Measurements from ENCODE around the gene SRC. TPM values are rescaled to one million over a fixed set of nuclear protein-coding genes. Genes with fewer than 3 reads are reported as not detected.

Gene SRC
- total RNA-seq, 1 donor from 2014 or later: 4.2 TPM

DNA sequence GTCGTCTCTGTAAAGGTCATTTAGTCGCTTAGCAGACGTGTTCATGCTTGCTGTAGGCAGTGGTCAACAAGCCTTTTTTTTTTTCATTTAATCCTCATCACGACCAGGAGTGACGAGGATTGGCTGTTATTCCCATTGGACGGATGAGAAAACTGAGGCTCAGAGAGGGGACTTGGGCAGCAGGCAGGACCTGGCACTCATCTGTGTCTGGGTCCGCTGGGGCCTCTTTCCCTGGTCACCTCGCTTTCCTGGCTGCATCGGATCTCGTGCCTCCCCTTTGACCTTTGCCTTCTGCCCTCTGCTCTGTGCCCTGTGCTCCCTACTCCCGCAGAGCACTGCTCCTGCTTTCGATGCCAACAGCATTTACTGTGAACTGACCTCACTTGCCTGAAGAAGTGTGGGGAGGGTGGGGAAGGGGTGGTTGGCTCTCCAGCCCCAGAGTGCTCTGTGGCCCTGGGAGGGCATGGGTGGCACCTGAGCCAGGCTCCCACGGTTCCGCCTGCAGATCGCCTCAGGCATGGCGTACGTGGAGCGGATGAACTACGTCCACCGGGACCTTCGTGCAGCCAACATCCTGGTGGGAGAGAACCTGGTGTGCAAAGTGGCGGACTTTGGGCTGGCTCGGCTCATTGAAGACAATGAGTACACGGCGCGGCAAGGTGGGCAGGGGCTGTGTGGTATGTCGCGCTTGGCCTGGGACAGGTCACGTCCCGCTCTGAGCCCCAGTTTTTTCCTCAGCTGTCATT, 56.2 kb downstream of the SRC start:
- Histone ChIP-seq H3K27me3 (ENCODE audit: low read depth) (peaks cover 10% of the 10 kb centered on the region), H3K27ac (replicated peaks) (no peak overlapping the region), H3K9me3 (replicated peaks) (no peaks in the 10 kb centered on the region), H3K4me1 (peaks cover 12% of the 10 kb centered on the region), H3K36me3 (peaks cover 16% of the 10 kb centered on the region), H3K4me3 (no peak overlapping the region)
- TF ChIP-seq CTCF (IDR thresholded peaks at IDR 0.05; ENCODE audit: borderline replicate concordance): no peak
- intact Hi-C loops (cut with micrococcal nuclease): no loop called here
- DNase-seq: no peak

DNA sequence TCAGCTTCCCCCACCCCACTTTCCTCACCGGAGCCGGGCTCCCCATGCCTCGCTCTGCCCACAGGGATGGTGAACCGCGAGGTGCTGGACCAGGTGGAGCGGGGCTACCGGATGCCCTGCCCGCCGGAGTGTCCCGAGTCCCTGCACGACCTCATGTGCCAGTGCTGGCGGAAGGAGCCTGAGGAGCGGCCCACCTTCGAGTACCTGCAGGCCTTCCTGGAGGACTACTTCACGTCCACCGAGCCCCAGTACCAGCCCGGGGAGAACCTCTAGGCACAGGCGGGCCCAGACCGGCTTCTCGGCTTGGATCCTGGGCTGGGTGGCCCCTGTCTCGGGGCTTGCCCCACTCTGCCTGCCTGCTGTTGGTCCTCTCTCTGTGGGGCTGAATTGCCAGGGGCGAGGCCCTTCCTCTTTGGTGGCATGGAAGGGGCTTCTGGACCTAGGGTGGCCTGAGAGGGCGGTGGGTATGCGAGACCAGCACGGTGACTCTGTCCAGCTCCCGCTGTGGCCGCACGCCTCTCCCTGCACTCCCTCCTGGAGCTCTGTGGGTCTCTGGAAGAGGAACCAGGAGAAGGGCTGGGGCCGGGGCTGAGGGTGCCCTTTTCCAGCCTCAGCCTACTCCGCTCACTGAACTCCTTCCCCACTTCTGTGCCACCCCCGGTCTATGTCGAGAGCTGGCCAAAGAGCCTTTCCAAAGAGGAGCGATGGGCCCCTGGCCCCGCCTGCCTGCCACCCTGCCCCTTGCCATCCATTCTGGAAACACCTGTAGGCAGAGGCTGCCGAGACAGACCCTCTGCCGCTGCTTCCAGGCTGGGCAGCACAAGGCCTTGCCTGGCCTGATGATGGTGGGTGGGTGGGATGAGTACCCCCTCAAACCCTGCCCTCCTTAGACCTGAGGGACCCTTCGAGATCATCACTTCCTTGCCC, 57.4 kb downstream of the SRC start:
- peaks cover 13% of the 10 kb centered on the region for H3K36me3 ChIP-seq
- DNase-seq: no peak
- intact Hi-C loops (cut with micrococcal nuclease): no loop called here

DNA sequence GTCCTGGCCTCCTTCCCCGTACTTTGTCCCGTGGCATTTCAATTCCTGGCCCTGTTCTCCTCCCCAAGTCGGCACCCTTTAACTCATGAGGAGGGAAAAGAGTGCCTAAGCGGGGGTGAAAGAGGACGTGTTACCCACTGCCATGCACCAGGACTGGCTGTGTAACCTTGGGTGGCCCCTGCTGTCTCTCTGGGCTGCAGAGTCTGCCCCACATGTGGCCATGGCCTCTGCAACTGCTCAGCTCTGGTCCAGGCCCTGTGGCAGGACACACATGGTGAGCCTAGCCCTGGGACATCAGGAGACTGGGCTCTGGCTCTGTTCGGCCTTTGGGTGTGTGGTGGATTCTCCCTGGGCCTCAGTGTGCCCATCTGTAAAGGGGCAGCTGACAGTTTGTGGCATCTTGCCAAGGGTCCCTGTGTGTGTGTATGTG, 58.5 kb downstream of the SRC start:
- no peak for DNase-seq
- H3K27ac ChIP-seq (replicated peaks): no peak overlapping the region
- no peaks in the 10 kb centered on the region for H3K9me3 ChIP-seq (replicated peaks)
- H3K4me1 ChIP-seq: peaks cover 29% of the 10 kb centered on the region
- H3K4me3 ChIP-seq: no peak overlapping the region
- intact Hi-C loops (cut with micrococcal nuclease): no loop called here
- H3K36me3 ChIP-seq: peaks cover 11% of the 10 kb centered on the region
- H3K27me3 ChIP-seq (ENCODE audit: low read depth): peaks cover 34% of the 10 kb centered on the region
- TF ChIP-seq CTCF (IDR thresholded peaks at IDR 0.05; ENCODE audit: borderline replicate concordance): no peak

More for the DNA sequence above, 57.4 kb downstream of the SRC start:
- H3K4me3 ChIP-seq: no peak overlapping the region
- TF ChIP-seq CTCF (IDR thresholded peaks at IDR 0.05; ENCODE audit: borderline replicate concordance): no peak
- peaks cover 23% of the 10 kb centered on the region for H3K4me1 ChIP-seq
- H3K27me3 ChIP-seq (ENCODE audit: low read depth): peaks cover 23% of the 10 kb centered on the region
- no peaks in the 10 kb centered on the region for H3K9me3 ChIP-seq (replicated peaks)
- H3K27ac ChIP-seq (replicated peaks): no peak overlapping the region

DNA sequence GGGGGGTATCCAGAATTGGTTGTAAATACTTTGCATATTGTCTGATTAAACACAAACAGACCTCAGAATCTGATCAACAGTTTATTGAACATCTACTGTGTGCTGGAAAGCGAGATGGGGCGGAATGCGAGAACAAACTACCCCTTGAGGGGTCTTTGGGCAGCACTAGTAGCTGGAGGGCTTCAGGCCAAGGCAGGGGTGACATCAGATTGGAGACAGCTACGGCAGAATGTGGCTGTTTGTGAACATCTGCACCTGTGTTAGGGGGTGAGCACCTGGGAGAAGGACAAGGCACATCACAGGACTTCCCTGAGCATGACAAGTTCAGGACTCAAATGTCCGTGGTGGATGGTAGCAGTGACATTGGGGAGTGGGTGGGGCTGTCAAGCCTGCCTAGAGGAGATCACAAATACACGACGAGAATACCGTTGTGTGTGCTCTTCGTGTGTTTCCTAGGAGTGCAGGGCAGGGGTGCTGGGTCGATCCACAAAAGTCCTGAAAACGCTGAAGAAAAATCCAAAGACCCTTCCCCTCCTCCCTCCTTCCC, 59.5 kb downstream of the SRC start:
- Histone ChIP-seq H3K27me3 (ENCODE audit: low read depth) (peaks cover 44% of the 10 kb centered on the region), H3K4me1 (peaks cover 29% of the 10 kb centered on the region), H3K27ac (replicated peaks) (no peak overlapping the region), H3K4me3 (no peak overlapping the region), H3K9me3 (replicated peaks) (no peaks in the 10 kb centered on the region), H3K36me3 (peaks cover 4% of the 10 kb centered on the region)
- no peak for DNase-seq
- no peak for TF ChIP-seq CTCF (IDR thresholded peaks at IDR 0.05; ENCODE audit: borderline replicate concordance)
- intact Hi-C loops (cut with micrococcal nuclease): no loop called here

All from left ventricle myocardium inferior (tissue), 1 donor.